Mesenteric fat pad (tissue), 1 donor: ENCODE data around the gene MAPKAP1. TPM values are rescaled to one million over a fixed set of nuclear protein-coding genes. Genes with fewer than 3 reads are reported as not detected.
"Not testable (repeated sequence)": the region's sequence is repeated elsewhere in the genome, so short reads cannot be mapped to it uniquely, and the experiment has no call there.

Source experiments
- DNase-seq: peaks from one replicate; pipeline ENCODE4 v3.0.0-alpha.2; 2020; ENCODE audit warnings: low spot score
- total RNA-seq: library from RNA; stranded (reverse); fragmentation: NEBNext Ultra II Directional; extraction: Animal tissue kit (Norgen Biotek cat#: 25700); gene quantifications from one replicate; pipeline ENCODE4 v1.2.1, GENCODE V29; 2021
- donor health status: DM: yes; HTN: yes; CAD: no.

Gene MAPKAP1
- total RNA-seq, 1 donor from 2014 or later = 98.6 TPM

GRCh38 chr9:125732562-125732961 is 25.6 kb upstream of the MAPKAP1 start:
- no peak for DNase-seq

GRCh38 chr9:125730168-125730567 is 23.2 kb upstream of the MAPKAP1 start:
- DNase-seq = no peak

- DNase-seq = no peak
Observed at GRCh38 chr9:125726456-125727132, 19.6 kb upstream of the MAPKAP1 start.

DNA sequence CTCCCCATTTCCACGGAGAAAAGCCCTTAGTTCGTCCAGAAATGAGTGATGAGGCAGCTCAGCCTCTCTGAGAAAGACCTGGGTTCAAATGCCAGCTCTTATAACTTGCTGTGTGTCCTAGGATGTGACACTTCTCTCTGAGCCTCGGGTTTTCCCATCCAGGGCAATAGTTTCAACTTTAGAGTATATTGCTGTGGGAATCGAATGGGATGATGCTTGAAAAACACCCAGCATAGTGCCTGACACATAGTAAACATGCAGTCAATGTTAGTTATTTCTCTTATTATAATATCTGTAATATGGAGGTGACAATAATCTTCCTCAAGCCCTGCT is 430 bp upstream of the MAPKAP1 start:
- no peak for DNase-seq

- DNase-seq = no peak
Observed at GRCh38 chr9:125705893-125706292, 1.1 kb downstream of the MAPKAP1 start.

DNA sequence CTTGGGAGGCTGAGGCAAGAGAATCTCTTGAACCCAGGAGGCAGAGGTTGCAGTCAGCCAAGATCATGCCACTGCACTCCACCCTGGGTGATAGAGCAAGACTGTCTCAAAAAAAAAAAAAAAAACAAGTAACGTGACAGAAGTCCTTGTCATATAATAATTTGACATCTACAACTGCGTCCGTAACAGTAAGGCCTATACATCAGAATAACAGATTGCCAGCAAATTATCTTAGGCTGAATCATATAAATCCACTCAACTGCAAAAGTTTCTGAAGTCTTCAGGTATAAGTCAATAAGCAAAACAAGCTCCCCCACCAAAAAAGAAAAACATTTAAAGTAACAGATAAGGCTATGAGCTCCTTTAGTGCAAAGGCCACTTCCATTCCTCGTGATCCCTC is 3.3 kb downstream of the MAPKAP1 start:
- no peak for DNase-seq

GRCh38 chr9:125701351-125701750 is 5.7 kb downstream of the MAPKAP1 start:
- DNase-seq = no peak

DNA sequence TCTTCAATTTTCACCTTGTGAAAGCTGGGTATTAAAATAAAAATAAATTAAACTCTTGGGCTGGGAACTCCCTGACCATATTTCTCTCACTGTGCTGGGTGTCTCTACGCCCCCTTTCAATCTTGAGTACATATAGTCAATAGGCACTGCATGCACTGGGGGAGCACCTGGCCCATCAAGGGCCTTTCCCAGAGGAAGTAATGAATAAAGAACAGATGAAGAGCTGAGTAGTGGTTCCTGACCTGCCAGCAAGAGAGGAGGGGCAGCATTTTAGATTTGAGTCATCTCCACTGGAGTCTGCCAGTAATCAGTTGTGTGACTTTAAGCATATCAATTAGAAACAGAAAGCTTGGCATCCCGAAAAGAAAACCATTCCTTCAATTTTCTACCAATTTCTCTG is 6.2 kb downstream of the MAPKAP1 start:
- DNase-seq = no peak

DNA sequence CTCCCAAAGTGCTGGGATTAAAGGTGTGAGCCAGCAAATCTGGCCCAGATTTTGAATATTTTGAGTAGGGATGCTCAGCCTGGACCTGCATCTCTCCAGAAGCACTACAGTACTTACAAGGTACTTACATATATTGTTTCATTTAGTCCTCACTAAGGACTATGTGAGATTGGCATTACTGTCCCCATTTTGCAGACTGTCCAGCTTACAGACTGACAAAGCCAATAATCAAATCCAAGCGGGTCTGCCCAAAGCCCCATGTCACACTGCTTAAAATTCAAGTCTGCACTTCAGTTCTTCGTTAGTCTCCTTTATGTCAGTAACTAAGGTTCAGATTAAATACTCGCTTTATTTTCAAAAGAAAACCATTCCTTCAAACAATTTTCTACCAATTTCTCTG is 7.1 kb downstream of the MAPKAP1 start:
- DNase-seq = no peak

DNA sequence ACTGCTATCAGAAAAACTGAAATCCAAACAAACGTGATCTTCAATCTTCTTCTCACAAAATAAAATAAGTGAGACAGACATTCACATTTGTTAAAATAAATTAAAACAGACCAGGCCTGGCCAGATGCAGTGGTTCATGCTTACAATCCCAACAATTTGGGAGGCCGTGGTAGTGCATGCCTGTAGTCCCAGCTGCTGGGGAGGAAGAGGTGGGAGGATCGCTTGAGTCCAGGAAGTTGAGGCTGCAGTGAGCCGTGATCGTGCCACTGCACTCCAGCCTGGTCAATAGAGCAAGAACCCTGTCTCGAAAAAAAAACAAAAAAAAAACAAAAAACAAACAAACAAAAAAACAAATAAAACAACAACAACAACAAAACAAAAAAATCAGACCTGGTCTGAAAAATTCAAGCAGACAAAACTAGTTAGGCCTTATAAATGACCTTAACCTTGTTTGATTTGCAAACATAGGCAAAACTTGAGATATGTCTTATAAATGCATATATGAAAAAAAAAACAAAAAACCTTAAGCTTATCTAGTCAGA is 10.8 kb downstream of the MAPKAP1 start:
- no peak for DNase-seq

GRCh38 chr9:125695548-125695947 is 11.5 kb downstream of the MAPKAP1 start:
- not testable (repeated sequence) for DNase-seq

DNA sequence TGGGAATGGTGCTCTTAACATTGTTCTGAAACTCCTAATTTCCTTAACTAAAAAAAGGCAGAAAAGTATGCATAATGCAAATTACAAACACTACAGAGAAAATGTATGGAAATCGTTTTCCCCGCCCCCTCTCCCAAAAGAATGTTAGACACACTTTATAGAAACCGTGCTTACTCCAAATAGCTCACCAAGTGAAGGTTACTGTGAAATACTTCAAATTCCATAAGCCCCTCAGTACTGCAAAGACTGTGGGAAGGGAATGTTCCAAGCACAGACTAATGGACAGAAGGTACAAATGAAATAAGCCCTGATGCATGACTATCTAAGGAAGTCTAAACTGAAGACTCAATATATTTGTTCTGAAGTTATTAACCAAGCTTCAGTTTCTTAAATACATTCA is 12.5 kb downstream of the MAPKAP1 start:
- no peak for DNase-seq

- DNase-seq = not testable (repeated sequence)
Observed at GRCh38 chr9:125693492-125693891, 13.5 kb downstream of the MAPKAP1 start.

GRCh38 chr9:125691869-125692268 is 15.1 kb downstream of the MAPKAP1 start:
- no peak for DNase-seq

GRCh38 chr9:125690679-125691078 is 16.3 kb downstream of the MAPKAP1 start:
- no peak for DNase-seq

- no peak for DNase-seq
Observed at GRCh38 chr9:125687163-125687863, 19.7 kb downstream of the MAPKAP1 start.

- DNase-seq = no peak
Observed at GRCh38 chr9:125685167-125685566, 21.8 kb downstream of the MAPKAP1 start.

DNA sequence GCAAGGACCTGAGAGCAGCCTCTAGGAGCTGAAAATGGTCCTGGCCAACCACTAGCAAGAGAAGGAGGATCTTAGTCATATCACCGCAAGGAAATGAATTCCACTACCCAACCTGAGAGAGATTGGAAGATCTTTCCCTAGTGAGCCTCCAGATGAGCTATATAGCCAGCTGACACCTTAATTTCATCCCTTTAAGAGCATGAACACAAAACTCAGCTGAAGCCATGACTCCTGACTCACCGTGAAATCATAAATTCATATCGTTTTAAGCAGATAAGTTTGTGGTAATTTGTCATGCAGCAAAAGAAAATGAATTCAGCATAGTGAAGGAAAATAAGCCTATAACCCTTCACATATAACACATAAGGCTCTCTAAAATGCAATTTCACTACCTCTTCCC is 23.5 kb downstream of the MAPKAP1 start:
- DNase-seq = no peak

DNA sequence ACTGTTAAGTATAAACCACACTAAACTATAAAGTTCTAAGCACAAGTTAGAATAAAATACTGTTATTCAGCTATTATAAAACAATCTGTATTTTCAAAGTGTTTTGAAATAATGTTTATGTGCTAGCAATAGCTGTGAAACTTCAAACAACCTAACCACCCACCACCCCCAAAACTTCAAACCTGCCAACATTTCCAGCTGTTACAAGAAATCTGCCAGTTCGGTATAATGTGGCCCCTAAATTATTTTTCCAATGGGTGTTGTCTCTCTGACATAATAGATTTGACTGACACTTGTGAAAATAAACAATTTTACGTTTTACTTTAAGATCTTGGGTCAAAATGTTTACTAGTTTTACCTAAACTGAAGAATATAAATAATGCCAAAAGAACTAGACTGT is 24.7 kb downstream of the MAPKAP1 start:
- DNase-seq = no peak

- DNase-seq = no peak
Observed at GRCh38 chr9:125681657-125682056, 25.4 kb downstream of the MAPKAP1 start.

DNA sequence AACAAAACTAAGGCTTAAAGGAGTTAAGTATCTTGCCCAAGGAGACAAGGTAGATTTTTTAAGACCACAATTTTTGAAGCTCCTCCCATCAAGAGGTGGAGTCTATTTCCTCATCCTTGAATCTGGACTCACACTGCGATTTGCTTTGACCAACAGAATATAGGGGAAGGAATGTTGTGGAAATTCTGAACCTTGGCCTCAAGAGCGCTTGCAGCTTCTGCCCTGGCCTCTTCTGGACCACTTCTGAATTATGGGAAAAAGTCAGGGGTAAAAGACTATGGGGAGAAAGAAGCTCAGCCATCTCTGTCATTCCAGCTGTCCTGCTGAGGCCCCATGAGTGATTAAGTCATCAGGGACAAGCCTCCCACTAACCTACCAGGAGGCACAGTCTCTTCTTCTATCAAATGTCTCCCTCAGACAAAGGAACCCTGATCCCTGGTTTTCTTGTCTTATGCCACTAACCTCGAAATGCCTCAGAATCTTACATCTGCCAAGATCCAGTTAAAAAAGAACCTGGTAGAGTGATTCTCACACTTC is 25.9 kb downstream of the MAPKAP1 start:
- DNase-seq = no peak

DNA sequence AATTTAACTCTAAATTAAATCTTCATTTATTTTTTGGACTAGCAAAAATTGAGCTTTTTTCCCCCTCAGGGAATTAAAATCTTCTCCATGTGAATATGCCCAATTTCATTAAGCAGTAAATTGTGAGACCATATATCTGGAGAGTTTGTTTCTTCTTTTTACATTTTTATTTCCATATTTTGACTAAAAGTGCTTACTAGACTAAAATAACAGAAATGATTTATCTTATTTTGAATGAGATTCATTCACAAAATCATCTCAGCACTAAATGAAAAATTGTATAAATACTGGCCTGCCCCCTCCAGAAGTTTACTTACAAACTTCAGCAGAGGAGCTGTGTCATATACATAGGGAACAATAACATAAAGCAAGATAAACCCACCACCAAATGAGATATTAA is 26.6 kb downstream of the MAPKAP1 start:
- no peak for DNase-seq
